Lower lobe of right lung (tissue), 2 donors: Measurements from ENCODE around the gene COL2A1. TPM values are rescaled to one million over a fixed set of nuclear protein-coding genes. Genes with fewer than 3 reads are reported as not detected.

Source experiments
- ATAC-seq, 2 donors: fragments of 200-7000 bp; cut with Tn5 transposase; one replicate each; pipeline ENCODE4 v1.9.1; 2020 to 2022; ENCODE audit warnings: mild to moderate bottlenecking in 2 of 2, moderate library complexity in 2 of 2
- DNase-seq: peaks from one replicate; pipeline ENCODE4 v3.0.0-alpha.2; 2020
- H3K27ac ChIP-seq: fragments of 200-600 bp; one replicate; pipeline ENCODE4 v1.8.0; 2022
- H3K27me3 ChIP-seq: fragments of 200-600 bp; one replicate; pipeline ENCODE4 v1.8.0; 2022; ENCODE audit warnings: low read depth
- H3K36me3 ChIP-seq: fragments of 200-600 bp; one replicate; pipeline ENCODE4 v1.8.0; 2022; ENCODE audit warnings: mild to moderate bottlenecking
- H3K4me1 ChIP-seq: fragments of 200-600 bp; one replicate; pipeline ENCODE4 v1.8.0; 2022
- H3K4me3 ChIP-seq: fragments of 200-600 bp; one replicate; pipeline ENCODE4 v1.8.0; 2022; ENCODE audit warnings: mild to moderate bottlenecking
- H3K9me3 ChIP-seq: fragments of 200-600 bp; one replicate; pipeline ENCODE4 v1.8.0; 2022
- CTCF ChIP-seq: fragments of 200-600 bp; IDR thresholded peaks from one replicate; pipeline ENCODE4 v1.8.0; 2022; ENCODE audit warnings: antibody characterized with exemption, mild to moderate bottlenecking
- intact Hi-C: fragments of 100-400 bp; cut with DNase I; formaldehyde crosslinking; loops from one replicate; pipeline ENCODE4 v1.11.0; 2022
- total RNA-seq: library from RNA; stranded (reverse); fragmentation: NEBNext Ultra II Directional; extraction: Animal tissue kit (Norgen Biotek cat#: 25700); gene quantifications from one replicate; pipeline ENCODE4 v1.2.1, GENCODE V29; 2021
- donor health status: DM: no; HTN: yes; CAD: no; lungs with severe emphysema.

COL2A1 gene
- total RNA-seq, 1 donor from 2014 or later: not detected

- Histone ChIP-seq H3K27me3 (peaks cover 5% of the 10 kb centered on the region), H3K4me1 (no peaks in the 10 kb centered on the region), H3K27ac (no peak overlapping the region), H3K9me3 (no peaks in the 10 kb centered on the region), H3K4me3 (no peak overlapping the region), H3K36me3 (no peaks in the 10 kb centered on the region)
- no peak for DNase-seq
- no peak for ATAC-seq
- intact Hi-C loops: no loop called here
- no peak for TF ChIP-seq CTCF
Measured at GRCh38 chr12:47977772-47978597, 26.3 kb downstream of the COL2A1 start.

GRCh38 chr12:47977046-47977771, 27.1 kb downstream of the COL2A1 start:
- intact Hi-C loops: no loop called here

GRCh38 chr12:47975816-47976215, 28.5 kb downstream of the COL2A1 start:
- no peak for TF ChIP-seq CTCF
- Histone ChIP-seq H3K9me3 (no peaks in the 10 kb centered on the region), H3K27me3 (no peaks in the 10 kb centered on the region), H3K27ac (no peak overlapping the region), H3K4me3 (no peak overlapping the region), H3K36me3 (no peaks in the 10 kb centered on the region), H3K4me1 (no peaks in the 10 kb centered on the region)
- ATAC-seq: no peak
- intact Hi-C loops: no loop called here
- DNase-seq: no peak

More at GRCh38 chr12:47977046-47977771, 27.1 kb downstream of the COL2A1 start:
- Histone ChIP-seq H3K36me3 (no peaks in the 10 kb centered on the region), H3K27ac (no peak overlapping the region), H3K4me3 (no peak overlapping the region), H3K27me3 (no peaks in the 10 kb centered on the region), H3K4me1 (no peaks in the 10 kb centered on the region), H3K9me3 (no peaks in the 10 kb centered on the region)
- DNase-seq (no peak), ATAC-seq (no peak)
- TF ChIP-seq CTCF: no peak

GRCh38 chr12:47975036-47975620, 29.1 kb downstream of the COL2A1 start:
- Histone ChIP-seq H3K27ac (no peak overlapping the region), H3K36me3 (no peaks in the 10 kb centered on the region), H3K4me3 (no peak overlapping the region), H3K9me3 (no peaks in the 10 kb centered on the region), H3K4me1 (no peaks in the 10 kb centered on the region), H3K27me3 (no peaks in the 10 kb centered on the region)
- DNase-seq (no peak), ATAC-seq (no peak)
- intact Hi-C loops: no loop called here
- no peak for TF ChIP-seq CTCF

GRCh38 chr12:47973870-47974269, 30.4 kb downstream of the COL2A1 start:
- no peaks in the 10 kb centered on the region for H3K4me1 ChIP-seq
- H3K36me3 ChIP-seq: no peaks in the 10 kb centered on the region
- H3K27me3 ChIP-seq: no peaks in the 10 kb centered on the region

More at GRCh38 chr12:47973870-47974269, 30.4 kb downstream of the COL2A1 start:
- TF ChIP-seq CTCF: no peak
- Histone ChIP-seq H3K9me3 (no peaks in the 10 kb centered on the region), H3K4me3 (no peak overlapping the region), H3K27ac (no peak overlapping the region)
- DNase-seq: no peak
- no peak for ATAC-seq
- intact Hi-C loops: no loop called here
